Stimulated activated CD8-positive, alpha-beta memory T cell treated with anti-CD3 and anti-CD28 coated beads, Interleukin-7, amount 100 ng/mL, for 1 hour (primary cell): ENCODE measurements around the gene S1PR2.
"Not testable (repeated sequence)": the region's sequence is repeated elsewhere in the genome, so short reads cannot be mapped to it uniquely, and the experiment has no call there.

Source experiments
- DNase-seq, 2 donors: peaks; one replicate each; pipeline ENCODE4 v3.0.0-alpha.2; 2020; ENCODE audit warnings: low read depth in 2 of 2

S1PR2 gene

GRCh38 chr19:10191347-10191746 lies 39.8 kb downstream of the S1PR2 start:
- no peak for DNase-seq

GRCh38 chr19:10190026-10190425 lies 41.1 kb downstream of the S1PR2 start:
- DNase-seq: no peak

GRCh38 chr19:10189616-10190015 lies 41.5 kb downstream of the S1PR2 start:
- DNase-seq: no peak

- DNase-seq: no peak
Measured at GRCh38 chr19:10187315-10187714, 43.8 kb downstream of the S1PR2 start.

- DNase-seq: no peak
Measured at GRCh38 chr19:10184636-10185035, 46.5 kb downstream of the S1PR2 start.

- no peak for DNase-seq
Measured at GRCh38 chr19:10183926-10184325, 47.2 kb downstream of the S1PR2 start.

GRCh38 chr19:10182847-10183246 lies 48.3 kb downstream of the S1PR2 start:
- no peak for DNase-seq

GRCh38 chr19:10182076-10182475 lies 49.1 kb downstream of the S1PR2 start:
- no peak for DNase-seq

GRCh38 chr19:10180459-10180858 lies 50.7 kb downstream of the S1PR2 start:
- no peak for DNase-seq

- not testable (repeated sequence) for DNase-seq
Measured at GRCh38 chr19:10180024-10180423, 51.1 kb downstream of the S1PR2 start.

- no peak for DNase-seq
Measured at GRCh38 chr19:10173527-10173926, 57.6 kb downstream of the S1PR2 start.
